SJSA1 (cell line): ENCODE data around the gene WWTR1. TPM values are rescaled to one million over a fixed set of nuclear protein-coding genes. Genes with fewer than 3 reads are reported as not detected.
A peak's percentile ranks its signal among the peaks of the same experiment; 100 is the strongest.

ENCODE experiments used
- DNase-seq, 2 experiments: peaks; one replicate each; pipeline ENCODE4 v3.0.0-alpha.2; 2015 to 2020; ENCODE audit warnings: low spot score in 2 of 2, low read depth in 1 of 2
- H3K27ac ChIP-seq: fragments of 250-450 bp; sonication (Bioruptor Pico); 2 replicates; pipeline ENCODE4 v1.5.1; 2020; ENCODE audit warnings: mild to moderate bottlenecking, moderate library complexity
- H3K27me3 ChIP-seq: fragments of 250-450 bp; sonication (Bioruptor Pico); replicated peaks from 2 replicates; pipeline ENCODE4 v1.5.1; 2020; ENCODE audit warnings: mild to moderate bottlenecking, moderate library complexity
- H3K36me3 ChIP-seq: fragments of 250-450 bp; sonication (Bioruptor Pico); 2 replicates; pipeline ENCODE4 v1.5.1; 2020; ENCODE audit warnings: mild to moderate bottlenecking
- H3K4me1 ChIP-seq: fragments of 250-450 bp; sonication (Bioruptor Pico); replicated peaks from 2 replicates; pipeline ENCODE4 v1.6.1; 2021; ENCODE audit warnings: mild to moderate bottlenecking
- H3K4me3 ChIP-seq: fragments of 250-450 bp; sonication (Bioruptor Pico); 2 replicates; pipeline ENCODE4 v1.5.1; 2020; ENCODE audit warnings: mild to moderate bottlenecking
- H3K9me3 ChIP-seq: fragments of 250-450 bp; sonication (Bioruptor Pico); replicated peaks from 2 replicates; pipeline ENCODE4 v1.5.1; 2020; ENCODE audit warnings: mild to moderate bottlenecking
- total RNA-seq: library from RNA; depleted of rRNA; stranded (reverse); fragments of >200 nt; shearing (Covaris generic); gene quantifications from 2 replicates; pipeline ENCODE4 v1.2.3, GENCODE V29; 2014

Gene WWTR1
- total RNA-seq, 1 experiment from 2014 or later, result 43.0 TPM

DNA sequence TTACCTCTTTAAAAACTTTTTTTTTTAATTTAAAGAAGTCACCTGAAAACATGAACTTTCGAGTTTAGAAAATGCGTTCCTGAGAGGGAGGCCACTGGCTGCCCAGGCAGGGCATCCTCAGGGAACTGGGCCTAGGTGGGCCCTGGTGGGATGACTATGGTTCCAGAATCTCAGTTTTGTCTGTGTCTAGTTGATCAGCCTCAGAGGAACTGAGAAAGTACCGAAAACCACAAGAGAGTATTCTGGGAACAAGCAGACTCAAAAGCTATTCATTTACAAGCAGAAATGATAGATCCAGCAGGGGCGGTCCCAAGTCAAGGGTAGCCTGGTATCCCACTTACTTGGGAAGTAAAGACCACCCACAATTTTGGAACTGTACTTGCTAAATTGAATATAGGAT lies 10.5 kb downstream of the WWTR1 start:
- no peak for DNase-seq
- H3K4me3 ChIP-seq, result no peak overlapping the region
- peaks cover 73% of the 10 kb centered on the region for H3K36me3 ChIP-seq
- H3K4me1 ChIP-seq, result peaks cover 12% of the 10 kb centered on the region
- no peaks in the 10 kb centered on the region for H3K9me3 ChIP-seq
- H3K27ac ChIP-seq, result no peak overlapping the region
- no peaks in the 10 kb centered on the region for H3K27me3 ChIP-seq

DNA sequence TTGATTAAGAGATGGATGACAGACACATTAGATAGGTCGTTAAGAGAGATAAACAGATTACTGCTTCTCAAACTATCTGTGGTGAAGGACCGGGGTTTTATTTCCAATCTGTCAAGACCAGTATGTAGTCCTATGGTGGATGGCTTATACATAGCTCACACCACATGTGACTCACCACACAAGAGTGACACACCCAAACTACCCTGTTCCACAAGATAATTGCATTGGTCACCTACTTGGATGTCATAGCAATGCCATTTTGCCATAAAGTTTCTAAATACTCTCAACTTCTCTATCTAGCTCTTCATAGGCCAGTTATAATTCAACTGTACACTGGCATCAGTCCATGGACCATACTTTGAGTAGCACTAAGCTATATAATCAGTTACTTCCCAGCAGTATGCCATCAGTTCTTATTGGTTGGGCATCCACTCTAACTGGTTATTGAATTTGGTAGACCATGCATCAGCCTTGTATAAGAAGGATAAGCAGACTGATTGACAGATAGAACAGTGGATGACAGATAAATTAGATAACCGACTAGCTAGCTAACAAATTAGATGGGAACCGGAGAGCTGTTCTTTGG lies 11.6 kb downstream of the WWTR1 start:
- no peak for DNase-seq
- peaks cover 16% of the 10 kb centered on the region for H3K4me1 ChIP-seq
- H3K36me3 ChIP-seq, result peaks cover 72% of the 10 kb centered on the region

DNA sequence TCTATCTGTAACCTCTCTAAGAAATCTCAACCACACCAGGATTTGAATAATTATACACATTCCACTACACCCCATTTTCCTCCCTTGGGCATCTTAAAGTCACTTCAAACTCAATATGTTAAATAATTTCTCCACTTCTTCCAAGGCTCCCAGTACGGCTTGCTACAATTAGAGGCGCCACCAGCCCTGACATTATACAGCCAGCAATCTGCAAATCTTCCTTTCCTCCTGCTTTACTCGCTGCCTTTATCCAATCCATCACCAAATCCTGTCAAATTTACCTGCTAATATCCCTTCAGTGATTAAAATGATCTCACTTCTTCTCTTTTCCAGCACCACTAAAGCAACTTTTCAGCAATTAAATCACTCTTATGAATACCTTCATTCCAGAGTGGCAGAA lies 13.9 kb downstream of the WWTR1 start:
- no peaks in the 10 kb centered on the region for H3K27me3 ChIP-seq
- H3K36me3 ChIP-seq, result peaks cover 56% of the 10 kb centered on the region
- no peak overlapping the region for H3K4me3 ChIP-seq
- no peak for DNase-seq
- H3K9me3 ChIP-seq, result no peaks in the 10 kb centered on the region
- H3K27ac ChIP-seq, result no peak overlapping the region
- H3K4me1 ChIP-seq, result peaks cover 27% of the 10 kb centered on the region

More for the DNA sequence above, 11.6 kb downstream of the WWTR1 start:
- Histone ChIP-seq H3K27ac (no peak overlapping the region), H3K9me3 (no peaks in the 10 kb centered on the region), H3K27me3 (no peaks in the 10 kb centered on the region), H3K4me3 (no peak overlapping the region)

DNA sequence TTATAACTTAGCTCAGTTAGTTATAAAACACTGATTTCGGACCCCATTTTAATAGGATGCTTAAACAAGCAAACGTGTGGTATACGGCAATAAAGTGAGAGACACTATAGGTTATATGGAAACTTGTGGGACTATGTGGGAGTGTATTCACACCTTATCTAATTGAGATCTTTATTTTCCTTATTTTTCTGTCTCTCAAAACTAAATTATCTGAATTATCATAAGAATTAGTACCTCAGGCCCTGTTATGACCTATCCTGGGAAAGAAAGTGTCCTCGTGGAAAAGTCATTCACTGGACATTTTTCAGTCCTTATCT lies 14.4 kb downstream of the WWTR1 start:
- Histone ChIP-seq H3K27ac (no peak overlapping the region), H3K36me3 (peaks cover 53% of the 10 kb centered on the region), H3K9me3 (no peaks in the 10 kb centered on the region), H3K4me3 (no peak overlapping the region), H3K27me3 (no peaks in the 10 kb centered on the region), H3K4me1 (peaks cover 31% of the 10 kb centered on the region)
- no peak for DNase-seq

DNA sequence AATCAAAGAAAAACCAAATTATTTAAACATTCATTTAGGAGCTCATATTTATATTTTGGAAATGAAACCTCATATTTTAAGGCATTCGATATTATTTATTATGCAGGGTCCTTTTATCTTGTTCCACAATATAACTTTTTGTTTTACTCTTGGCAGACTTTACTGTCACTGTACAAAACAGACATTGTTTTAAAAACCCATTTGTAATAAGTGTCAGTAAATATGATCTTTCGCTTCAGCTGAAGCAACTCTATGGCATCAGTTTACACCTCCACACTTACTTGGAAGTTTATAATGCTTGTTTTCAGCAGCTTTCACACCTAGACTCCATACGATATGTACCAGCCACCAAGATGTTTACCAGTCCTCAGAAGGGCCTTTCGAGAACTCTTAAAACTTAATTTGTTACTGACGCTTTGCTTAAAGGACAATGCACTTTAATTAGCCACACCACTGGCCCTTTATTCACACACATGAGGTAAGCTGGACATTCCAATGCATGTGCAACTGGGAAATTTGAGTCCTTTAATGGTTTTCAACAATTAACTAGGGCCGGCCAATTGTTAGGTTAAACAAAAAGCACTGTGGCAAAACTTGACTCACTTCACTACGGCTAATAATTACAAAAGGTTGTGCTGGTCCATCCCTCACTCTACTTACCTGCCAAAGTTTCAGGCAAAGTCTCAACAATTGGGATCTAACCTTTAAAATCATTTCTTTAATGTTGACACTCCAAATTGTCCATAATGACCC lies 16.7 kb downstream of the WWTR1 start:
- no peak for DNase-seq
- Histone ChIP-seq H3K4me1 (peaks cover 33% of the 10 kb centered on the region), H3K27me3 (no peaks in the 10 kb centered on the region), H3K9me3 (no peaks in the 10 kb centered on the region), H3K27ac (no peak overlapping the region), H3K4me3 (no peak overlapping the region), H3K36me3 (peaks cover 34% of the 10 kb centered on the region)

DNA sequence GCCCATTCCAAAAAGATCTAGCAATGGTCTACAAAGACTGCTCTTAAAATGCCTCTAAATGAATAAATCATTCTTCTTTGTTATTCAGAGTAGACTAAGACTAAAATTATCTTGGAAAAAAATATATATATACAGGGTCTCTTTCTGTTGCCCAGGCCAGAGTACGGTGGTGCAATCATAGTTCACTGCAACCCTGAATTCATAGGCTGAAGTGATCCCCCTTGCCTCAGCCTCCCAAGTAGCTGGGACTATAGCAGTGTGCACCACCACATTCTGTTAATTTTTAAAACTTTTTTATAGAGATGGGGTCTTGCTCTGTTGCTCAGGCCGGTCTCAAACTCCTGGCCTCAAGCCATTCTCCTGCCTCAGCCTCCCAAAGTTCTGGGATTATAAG lies 18.7 kb downstream of the WWTR1 start:
- Histone ChIP-seq H3K9me3 (no peaks in the 10 kb centered on the region), H3K27me3 (no peaks in the 10 kb centered on the region), H3K4me3 (peak overlapping the region; percentile 25), H3K4me1 (peaks cover 29% of the 10 kb centered on the region), H3K36me3 (peaks cover 25% of the 10 kb centered on the region), H3K27ac (peak overlapping the region; percentile 33)
- no peak for DNase-seq

DNA sequence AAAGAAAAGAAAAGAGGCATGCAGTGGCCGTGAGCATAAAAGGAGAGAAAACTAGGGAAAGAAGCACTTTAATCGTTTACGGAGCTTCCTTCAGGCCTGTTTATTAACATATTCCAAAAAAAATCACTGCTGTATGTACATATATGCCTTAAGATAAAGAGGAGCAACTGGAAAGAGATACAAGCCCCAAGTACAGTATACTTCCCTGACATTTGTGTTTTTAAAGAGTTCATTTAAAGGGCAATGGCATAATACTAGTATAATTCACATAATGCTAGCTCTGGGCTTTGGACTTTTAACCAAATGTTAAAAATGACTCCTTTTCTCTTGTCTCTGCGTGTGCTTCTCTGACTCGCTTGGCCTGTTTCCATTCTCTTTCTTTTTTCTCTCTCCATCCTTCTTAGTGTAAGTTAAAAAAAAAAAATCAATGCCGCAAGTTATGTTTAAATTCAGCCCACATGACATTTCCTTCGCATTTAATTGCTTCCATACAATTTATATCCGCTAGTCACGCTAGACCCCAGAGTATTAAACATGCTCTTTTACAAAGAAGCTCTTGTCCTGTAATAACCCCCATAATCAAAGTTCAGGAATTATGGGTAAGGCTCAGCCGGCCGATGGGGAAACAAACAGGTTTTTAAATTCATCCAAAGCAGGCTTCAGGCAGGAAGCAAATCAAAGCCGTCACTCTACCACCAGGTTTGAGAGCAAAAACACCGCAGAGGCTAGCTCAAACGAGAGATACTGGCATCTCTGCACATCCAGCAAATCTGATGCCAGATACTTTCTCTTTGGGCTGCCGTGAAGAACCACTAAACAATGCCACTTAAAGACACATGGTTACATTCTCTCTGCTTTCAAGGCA lies 19.4 kb downstream of the WWTR1 start:
- H3K27me3 ChIP-seq, result no peaks in the 10 kb centered on the region
- peak in 1 of 2 experiments; percentile 57 for DNase-seq

DNA sequence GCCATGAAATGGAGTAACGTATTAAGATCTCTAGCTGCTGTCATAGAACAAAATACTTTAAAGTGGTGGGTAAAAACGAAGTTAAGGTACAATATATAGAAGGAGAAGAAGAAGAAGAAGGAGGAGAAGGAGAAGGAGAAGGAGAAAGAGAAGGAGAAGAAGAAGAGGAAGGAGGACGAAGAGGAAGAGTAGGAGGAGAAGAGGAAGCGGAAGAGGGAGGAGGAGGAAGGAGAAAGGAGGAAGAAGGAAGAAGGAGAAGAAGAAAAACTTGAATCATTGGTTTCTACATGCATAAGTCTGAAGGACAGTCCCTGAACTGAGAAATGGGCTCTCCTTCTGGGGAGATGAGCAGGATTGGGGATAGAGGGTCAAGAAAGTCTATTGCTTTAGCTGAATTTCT lies 22.4 kb downstream of the WWTR1 start:
- Histone ChIP-seq H3K4me3 (no peak overlapping the region), H3K27ac (no peak overlapping the region), H3K36me3 (peaks cover 6% of the 10 kb centered on the region), H3K9me3 (no peaks in the 10 kb centered on the region), H3K27me3 (no peaks in the 10 kb centered on the region), H3K4me1 (peaks cover 21% of the 10 kb centered on the region)
- DNase-seq, result no peak

More for the DNA sequence above, 19.4 kb downstream of the WWTR1 start:
- peaks cover 29% of the 10 kb centered on the region for H3K4me1 ChIP-seq
- H3K36me3 ChIP-seq, result peaks cover 20% of the 10 kb centered on the region
- H3K4me3 ChIP-seq, result peak overlapping the region; percentile 25
- H3K9me3 ChIP-seq, result no peaks in the 10 kb centered on the region
- H3K27ac ChIP-seq, result peak overlapping the region; percentile 33

DNA sequence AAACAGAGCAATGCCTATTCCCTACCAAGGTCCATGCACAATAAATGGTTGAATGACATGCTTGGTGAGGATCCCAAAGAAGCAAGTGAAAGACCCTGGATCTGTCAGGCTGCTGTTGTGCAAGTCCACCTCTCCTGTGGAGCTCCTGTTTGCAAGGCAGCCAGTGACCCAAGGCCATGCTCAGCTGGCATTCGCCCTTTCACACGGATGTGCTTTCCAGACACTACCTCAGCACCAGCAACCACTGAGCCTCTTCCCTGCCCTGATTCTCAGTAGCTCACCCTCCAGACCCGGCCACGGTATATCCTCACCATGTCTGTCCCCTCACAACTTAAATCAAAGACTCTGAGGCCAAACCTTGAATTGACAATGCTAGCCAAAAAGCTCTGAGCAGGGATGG lies 23.3 kb downstream of the WWTR1 start:
- DNase-seq, result no peak
- Histone ChIP-seq H3K4me1 (peaks cover 25% of the 10 kb centered on the region), H3K36me3 (peaks cover 6% of the 10 kb centered on the region), H3K27ac (no peak overlapping the region), H3K27me3 (no peaks in the 10 kb centered on the region), H3K9me3 (no peaks in the 10 kb centered on the region), H3K4me3 (no peak overlapping the region)

DNA sequence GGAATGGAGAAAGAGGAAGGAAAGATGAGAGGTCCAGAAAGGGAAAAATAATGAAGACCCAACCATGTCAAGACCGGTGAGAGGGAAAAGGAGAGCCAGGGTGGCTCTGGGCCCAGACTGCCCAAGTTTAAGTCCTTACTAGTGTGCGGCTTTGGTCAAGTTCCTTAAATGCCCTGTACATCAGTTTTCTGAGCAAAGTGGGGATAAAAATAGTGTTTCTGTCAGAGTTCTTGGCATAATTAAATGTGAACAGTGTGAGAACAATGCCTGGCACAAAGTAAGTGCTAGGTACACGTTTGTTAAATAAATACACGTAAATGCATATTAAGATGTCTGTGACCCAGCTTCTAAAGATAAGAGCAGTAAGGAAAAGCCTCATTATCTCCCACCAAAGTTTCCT lies 23.8 kb downstream of the WWTR1 start:
- H3K4me3 ChIP-seq, result no peak overlapping the region
- H3K27me3 ChIP-seq, result no peaks in the 10 kb centered on the region
- DNase-seq, result no peak
- H3K36me3 ChIP-seq, result peaks cover 6% of the 10 kb centered on the region
- peaks cover 25% of the 10 kb centered on the region for H3K4me1 ChIP-seq
- no peak overlapping the region for H3K27ac ChIP-seq
- H3K9me3 ChIP-seq, result no peaks in the 10 kb centered on the region

DNA sequence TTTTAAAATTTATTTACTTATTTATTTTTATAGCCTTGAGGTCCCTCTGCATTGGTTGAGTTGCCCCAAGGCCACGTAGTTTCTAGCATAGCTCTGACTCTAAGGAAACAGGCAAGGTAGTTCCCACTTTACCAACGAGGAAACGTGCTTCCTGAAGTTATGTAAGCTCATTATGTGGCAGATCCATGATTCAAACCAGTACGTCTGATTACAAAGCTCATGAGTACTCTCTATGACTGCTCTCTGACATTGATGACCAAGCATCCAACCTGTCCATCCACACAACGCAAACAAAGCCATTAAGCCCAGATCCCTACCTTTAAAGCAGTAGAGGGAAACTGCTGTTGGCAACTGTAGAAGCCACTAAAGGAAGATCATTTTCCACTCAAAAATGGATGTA lies 25.6 kb downstream of the WWTR1 start:
- Histone ChIP-seq H3K36me3 (peaks cover 3% of the 10 kb centered on the region; the same call in 1 of the 2 replicates), H3K9me3 (no peaks in the 10 kb centered on the region), H3K4me3 (no peak overlapping the region), H3K27me3 (no peaks in the 10 kb centered on the region), H3K27ac (no peak overlapping the region), H3K4me1 (peaks cover 18% of the 10 kb centered on the region)
- DNase-seq, result no peak

DNA sequence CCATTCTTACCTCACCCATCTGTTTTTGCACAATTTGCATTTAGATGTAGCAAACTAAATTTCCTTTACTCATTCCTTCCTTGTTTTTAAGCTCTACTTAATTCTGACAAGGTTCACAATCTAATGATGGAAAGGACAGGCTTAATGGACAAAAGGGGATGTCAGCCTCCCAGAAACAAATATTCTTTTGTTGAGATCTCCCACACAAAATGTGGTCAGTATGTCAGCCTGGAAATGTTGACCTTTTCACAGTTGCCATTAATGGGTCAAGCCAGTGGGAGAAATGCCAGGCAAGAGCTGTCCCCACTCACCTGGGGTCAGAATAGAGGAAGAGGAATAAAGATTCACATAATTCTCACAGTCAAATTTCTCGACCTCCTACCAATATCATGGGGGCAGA lies 27.0 kb downstream of the WWTR1 start:
- no peak overlapping the region for H3K27ac ChIP-seq
- no peak for DNase-seq
- no peak overlapping the region for H3K4me3 ChIP-seq
- H3K27me3 ChIP-seq, result no peaks in the 10 kb centered on the region
- no peaks in the 10 kb centered on the region for H3K9me3 ChIP-seq
- H3K4me1 ChIP-seq, result peaks cover 22% of the 10 kb centered on the region
- peaks cover 9% of the 10 kb centered on the region; the same call in 1 of the 2 replicates for H3K36me3 ChIP-seq

DNA sequence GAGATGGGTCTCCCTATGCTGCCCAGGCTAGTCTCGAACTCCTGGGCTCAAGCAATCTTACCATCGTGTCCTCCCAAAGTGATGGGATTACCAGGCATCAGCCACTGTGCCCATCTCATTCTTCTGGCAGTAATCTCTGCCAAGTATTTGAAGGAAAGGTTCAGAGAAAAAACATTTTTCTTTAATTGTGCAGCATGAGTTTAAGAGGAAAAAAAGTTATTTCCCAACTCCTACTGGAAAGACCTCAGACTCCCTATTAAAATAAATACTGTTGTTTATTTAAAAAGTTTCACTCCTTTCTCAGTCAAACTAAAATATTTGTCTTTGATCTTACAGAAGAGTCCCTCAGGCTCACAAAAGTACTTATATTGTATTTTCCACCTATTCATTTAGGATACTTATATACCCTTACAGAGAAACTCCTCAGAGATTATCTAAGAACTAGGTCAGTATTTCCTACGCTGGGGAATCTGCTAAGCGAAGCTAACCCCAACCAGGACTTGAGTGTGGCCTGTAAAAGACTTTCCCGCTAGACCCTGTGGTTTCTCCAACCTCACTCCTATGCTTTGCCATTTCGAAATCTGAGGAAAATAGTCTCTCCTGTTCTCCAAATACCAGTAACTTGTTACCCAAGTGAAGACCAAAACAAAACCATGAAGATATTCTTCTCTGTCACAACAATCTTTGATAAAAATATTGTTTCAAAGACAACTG lies 28.7 kb downstream of the WWTR1 start:
- Histone ChIP-seq H3K9me3 (no peaks in the 10 kb centered on the region), H3K27me3 (no peaks in the 10 kb centered on the region), H3K4me1 (peaks cover 34% of the 10 kb centered on the region), H3K36me3 (peaks cover 9% of the 10 kb centered on the region; the same call in 1 of the 2 replicates), H3K4me3 (no peak overlapping the region), H3K27ac (0 out of 2 replicates have a peak overlapping the region, but pooled peaks have one; percentile 1)
- DNase-seq, result peak in 1 of 2 experiments; percentile 52
